HG02623 (cell line): ENCODE results near the gene PTX4.

Experiments used
- ATAC-seq: cut with Tn5 transposase; IDR thresholded peaks from one replicate; pipeline ENCODE4 v1.9.1; 2021; ENCODE audit warnings: moderate library complexity; ENCODE audit not compliant: unreplicated experiment

The PTX4 gene

DNA sequence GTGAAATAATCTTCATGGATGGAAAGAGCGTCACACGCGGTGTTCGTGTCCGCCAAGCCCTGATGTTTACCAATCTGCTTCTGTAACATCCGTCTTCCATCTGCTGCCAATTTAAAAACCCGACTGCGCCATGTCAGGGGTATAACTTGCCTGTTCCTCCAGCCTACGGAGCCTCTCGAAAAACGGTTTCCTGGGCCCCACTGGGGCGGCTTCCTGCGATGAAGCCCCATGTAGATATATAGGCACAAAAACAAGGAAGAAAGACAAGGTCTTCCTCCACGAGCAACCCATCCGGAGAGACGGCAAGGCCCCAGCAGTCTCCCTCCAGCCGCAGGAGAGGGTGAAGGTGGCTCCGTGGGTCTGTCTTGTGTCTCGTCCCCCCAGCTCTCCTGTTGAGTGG, at the start of gene PTX4:
Gene PTX4 (minus strand): TSS at position 326 of the 400 bp plus-strand sequence. CDS start 35 bp downstream, at position 291.
- ATAC-seq: no peak

DNA sequence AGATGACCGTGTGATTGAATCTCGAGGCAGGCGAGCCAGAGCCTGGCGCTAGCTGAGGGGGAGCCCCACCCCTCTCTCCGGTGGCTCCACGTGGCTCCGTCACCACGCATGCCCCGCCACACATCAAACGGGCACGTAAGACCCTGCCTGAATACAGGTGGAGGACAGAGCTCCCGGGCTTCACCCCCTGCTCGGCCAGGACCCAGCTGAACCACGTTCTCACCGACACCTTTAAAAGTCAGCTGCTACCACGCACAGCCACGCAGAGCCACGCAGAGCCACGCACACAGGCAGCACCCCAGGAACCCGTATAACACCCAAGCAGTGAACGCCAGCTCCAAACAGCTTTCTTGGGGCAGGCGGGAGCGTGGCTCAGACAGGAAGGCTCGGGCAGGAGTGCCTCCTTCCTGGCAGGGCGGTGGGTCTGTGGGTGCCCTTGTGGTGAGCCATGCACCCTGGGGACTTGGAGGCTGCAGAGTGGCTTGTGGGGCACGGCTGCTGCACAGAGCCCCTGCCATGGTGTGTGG, 49.1 kb upstream of the PTX4 start:
- no peak for ATAC-seq

GRCh38 chr16:1537138-1537577, 48.4 kb upstream of the PTX4 start:
- no peak for ATAC-seq

DNA sequence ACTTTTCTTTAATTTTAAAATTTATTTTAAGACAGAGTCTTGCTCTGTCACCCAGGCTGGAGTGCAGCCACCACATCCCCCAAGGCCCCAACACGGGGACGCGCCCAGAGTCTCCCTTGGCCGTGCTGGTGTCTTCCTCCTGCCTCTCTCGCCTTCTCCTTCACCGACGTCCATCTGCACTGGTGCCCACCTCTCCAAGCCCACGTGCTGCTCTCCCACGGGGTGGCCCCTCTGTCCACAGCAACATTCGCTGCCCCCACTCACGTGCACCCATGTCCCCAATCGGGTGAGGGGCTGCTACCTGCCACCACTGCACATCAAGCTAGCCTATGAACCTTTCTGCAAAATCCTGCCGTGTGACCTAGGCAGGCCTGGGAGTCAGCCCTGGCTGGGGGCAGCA, 47.9 kb upstream of the PTX4 start:
- no peak for ATAC-seq

DNA sequence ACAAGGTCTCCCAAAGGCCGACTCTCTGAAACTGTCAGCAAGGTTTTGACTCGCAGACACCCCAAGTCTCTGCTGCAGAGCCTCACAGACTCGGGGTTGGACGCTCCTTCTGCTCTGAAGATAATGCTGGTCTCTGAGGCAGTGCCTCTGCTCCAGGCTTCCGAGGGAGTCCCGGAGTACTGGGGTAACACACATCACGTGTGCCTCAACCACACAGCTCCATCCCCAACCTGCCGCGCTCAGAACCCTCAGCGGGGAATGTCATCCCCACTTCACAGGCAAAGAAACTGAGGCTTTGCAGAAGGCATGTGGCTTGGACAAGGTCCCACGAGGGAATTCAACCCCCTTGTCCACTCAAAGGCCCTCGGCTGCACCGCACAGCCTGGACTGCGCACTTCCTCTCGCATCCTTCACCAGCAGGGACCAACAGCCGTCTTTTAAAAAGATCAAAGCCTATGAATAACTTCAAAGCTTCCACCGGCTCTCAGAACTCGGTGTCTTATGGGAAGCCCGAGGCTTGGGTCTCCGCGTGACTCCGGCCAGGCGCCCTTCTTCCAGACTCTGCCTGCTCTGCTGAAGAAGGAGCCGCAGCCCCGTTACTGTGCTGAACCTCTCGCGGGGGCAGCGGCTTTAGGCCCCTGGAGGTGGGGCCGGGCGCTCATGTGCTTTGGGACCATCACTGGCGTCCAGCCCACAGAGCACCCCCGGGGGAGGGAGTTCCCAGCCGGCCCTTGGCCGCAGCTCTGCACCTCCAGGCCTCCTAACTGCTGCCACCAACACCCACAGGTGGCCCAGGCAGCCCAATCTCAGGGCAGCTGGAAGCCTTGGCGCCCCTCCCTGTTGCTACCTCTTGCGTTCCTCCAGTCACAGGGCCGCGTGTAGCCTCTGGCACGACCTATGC, 46.9 kb upstream of the PTX4 start:
- no peak for ATAC-seq

GRCh38 chr16:1534021-1535020, 45.6 kb upstream of the PTX4 start:
- no peak for ATAC-seq

DNA sequence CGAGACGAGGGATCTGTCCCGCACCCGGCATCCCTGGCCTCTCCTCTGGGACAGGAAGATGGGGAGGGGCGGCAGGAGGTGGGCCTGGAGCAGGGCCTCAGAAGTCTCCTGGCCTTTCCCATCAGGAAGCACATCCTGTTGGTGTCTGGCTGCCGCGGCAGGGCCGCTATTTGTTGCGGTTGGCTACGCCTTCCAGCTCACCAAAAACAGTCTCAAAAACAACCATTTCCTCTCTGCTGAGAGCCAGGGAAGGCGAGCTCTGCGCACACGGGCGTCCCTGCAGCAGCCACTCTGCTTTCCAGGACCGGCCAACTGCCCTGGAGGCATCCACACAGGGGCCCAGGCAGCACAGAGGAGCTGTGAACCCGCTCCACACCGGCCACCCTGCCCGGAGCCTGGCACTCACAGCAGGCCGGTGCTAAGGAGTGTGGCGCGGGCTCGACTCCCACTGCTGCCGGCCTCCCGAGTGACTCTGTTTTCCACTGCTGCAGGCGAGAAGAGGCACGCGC, 44.8 kb upstream of the PTX4 start, which contains the start of gene TMEM204:
Gene TMEM204 (plus strand): TSS at position 224 of the 509 bp plus-strand sequence. CDS start 610 bp downstream, outside the sequence.
- ATAC-seq: no peak

DNA sequence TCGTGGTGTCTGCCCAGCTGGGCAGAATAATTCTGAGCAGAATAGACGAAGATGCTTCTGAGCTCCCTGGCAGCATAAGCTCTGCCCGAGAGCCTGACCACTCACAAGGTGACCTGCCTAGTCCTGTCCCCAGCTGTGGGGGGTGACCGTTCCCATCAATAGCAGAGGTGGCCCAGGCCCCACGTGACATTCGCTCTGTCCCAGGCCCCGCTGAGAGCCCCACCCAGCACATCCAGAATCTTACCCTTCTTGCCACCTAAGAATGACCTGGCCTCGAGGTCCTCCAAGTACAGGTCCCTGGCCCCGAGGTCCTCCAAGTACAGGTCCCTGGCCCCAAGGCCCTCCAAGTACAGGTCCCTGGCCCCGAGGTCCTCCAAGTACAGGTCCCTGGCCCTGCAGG, 44.0 kb upstream of the PTX4 start:
- ATAC-seq: no peak

DNA sequence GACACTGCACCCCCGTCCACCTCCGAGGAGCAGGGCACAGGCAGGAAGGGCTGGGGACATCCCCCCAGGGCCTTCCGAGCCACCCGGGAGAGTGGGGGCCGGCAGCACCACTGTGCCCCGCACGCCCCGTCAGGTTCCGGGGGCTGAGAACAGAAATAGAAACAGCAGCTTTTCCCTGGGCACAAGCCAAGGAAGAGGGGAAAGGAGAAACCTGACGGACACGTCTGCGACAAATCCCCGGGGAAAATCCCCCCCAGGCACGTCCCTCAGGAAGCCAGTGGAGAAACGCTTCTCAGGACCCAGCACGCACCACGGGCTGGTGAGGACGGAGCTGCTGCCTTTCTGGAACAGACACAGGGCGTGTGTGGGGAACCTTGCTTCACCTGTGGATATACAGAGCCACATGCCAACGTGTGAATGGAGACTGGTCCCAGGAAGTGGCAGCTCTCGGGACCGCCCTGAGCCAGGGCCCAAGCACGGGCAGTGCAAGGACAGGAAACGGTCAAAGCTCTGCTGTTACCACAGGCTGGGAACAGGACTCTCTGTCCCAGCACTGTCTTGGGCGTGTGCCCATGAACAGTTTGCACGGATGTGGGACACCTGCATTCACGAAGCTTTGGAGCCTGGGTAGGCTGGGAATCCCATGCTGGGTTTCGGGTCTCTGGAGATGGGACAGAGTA, 43.5 kb upstream of the PTX4 start:
- no peak for ATAC-seq

GRCh38 chr16:1531638-1531910, 42.8 kb upstream of the PTX4 start:
- ATAC-seq: no peak

- ATAC-seq: no peak
Measured at GRCh38 chr16:1530883-1531637, 42.3 kb upstream of the PTX4 start.

- no peak for ATAC-seq
Measured at GRCh38 chr16:1530349-1530882, 41.7 kb upstream of the PTX4 start.

GRCh38 chr16:1528921-1529537, 40.3 kb upstream of the PTX4 start:
- no peak for ATAC-seq

GRCh38 chr16:1527836-1528811, 39.4 kb upstream of the PTX4 start:
- no peak for ATAC-seq

- ATAC-seq: no peak
Measured at GRCh38 chr16:1526608-1527555, 38.1 kb upstream of the PTX4 start.

DNA sequence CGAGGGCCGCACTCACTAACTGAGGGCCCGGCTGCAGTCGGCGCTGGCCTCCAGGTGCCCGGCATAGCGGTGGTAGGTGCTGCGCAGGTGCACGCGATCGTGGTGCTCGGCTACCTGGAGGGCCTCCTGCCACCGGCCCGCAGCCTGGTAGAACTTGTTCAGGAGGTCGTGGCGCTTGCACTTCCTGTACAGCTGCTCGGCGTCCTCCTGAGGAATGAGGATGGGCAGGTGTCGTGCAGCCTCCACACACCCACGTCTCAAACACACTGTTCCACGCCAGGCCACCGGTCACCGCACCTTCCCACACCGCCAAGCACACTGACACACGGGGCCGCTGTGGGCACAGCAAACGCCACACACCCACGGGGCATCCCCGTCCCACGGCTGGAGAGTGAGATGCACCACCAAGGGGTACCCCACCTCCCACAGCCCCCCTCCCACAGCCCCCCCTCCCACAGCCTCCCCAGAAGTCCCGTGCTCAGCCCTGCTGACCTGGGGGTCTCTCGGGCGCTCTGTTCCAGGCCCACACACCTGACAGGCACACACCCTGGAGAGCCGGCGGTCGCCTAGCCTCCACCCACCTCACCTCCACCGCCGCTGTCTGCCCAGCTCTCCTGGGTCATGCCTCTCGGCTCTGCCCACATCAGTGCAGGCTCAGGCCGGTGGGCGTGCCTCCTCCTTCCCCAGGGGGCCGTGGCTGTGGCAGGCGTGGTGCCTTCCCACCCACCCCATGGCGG, 37.3 kb upstream of the PTX4 start:
- no peak for ATAC-seq
